Measurements from ENCODE around the gene LHFPL3. TPM values are rescaled to one million over a fixed set of nuclear protein-coding genes. Genes with fewer than 3 reads are reported as not detected.

Gene LHFPL3
- total RNA-seq, 1 experiment from 2014 or later = not detected

GRCh38 chr7:104938741-104939390 is 610.5 kb downstream of the LHFPL3 start:
- CTCF ChIA-PET = interaction anchor here (0.6 to 1.0 kb wide), 2 partner anchors 42 to 702 kb away, joined by 3 to 4 read pairs; no protein-coding TSS in a partner anchor
- no peaks in the 10 kb centered on the region for H4K20me1 ChIP-seq (ENCODE audit: insufficient read depth)
- H3K9ac ChIP-seq (ENCODE audit: low read length) = no peak overlapping the region
- H3K4me3 ChIP-seq (replicated peaks in 1 of 2; ENCODE audit: low read depth in 1 of 2, low read length in 2 of 2) = no peak overlapping the region
- peaks cover 4% of the 10 kb centered on the region; the same call in 1 of the 2 replicates for H3K27me3 ChIP-seq (ENCODE audit: insufficient read depth, low read length)
- DNase-seq (ENCODE audit: low read depth, low spot score) (no peak), ATAC-seq (no peak)
- H2AFZ ChIP-seq (ENCODE audit: low read depth, low read length, poor library complexity, severe bottlenecking) = no peak overlapping the region
- BruUV-seq (replicated peaks) = no TSS peak
- H3K4me2 ChIP-seq (ENCODE audit: low read length) = no peak overlapping the region
- TF ChIP-seq ZFX (IDR thresholded peaks at IDR 0.05) (no peak), CBX3 (IDR thresholded peaks at IDR 0.05; ENCODE audit: low read depth) (no peak), POLR2AphosphoS5 (IDR thresholded peaks at IDR 0.05; ENCODE audit: low read depth, low read length) (no peak), CEBPB (IDR thresholded peaks at IDR 0.05; ENCODE audit: low read depth) (no peak), YY1 (IDR thresholded peaks at IDR 0.05; ENCODE audit: extremely low read depth, insufficient replicate concordance, low read depth, low read length) (no peak), EZH2phosphoT487 (IDR thresholded peaks at IDR 0.05; ENCODE audit: borderline replicate concordance) (no peak), CTCF (IDR thresholded peaks at IDR 0.05 in 2 of 3, conservative IDR thresholded peaks at IDR 0.05 in 1 of 3; ENCODE audit: borderline replicate concordance in 1 of 3, insufficient read depth in 1 of 3, low read depth in 2 of 3, low read length in 2 of 3) (no peak), ZNF274 (IDR thresholded peaks at IDR 0.05; ENCODE audit: low read depth, low read length) (no peak), JUND (IDR thresholded peaks at IDR 0.05) (no peak), POLR2A (IDR thresholded peaks at IDR 0.05; ENCODE audit: borderline replicate concordance, extremely low read depth, insufficient read depth, insufficient read length) (no peak), EZH2 (IDR thresholded peaks at IDR 0.05) (no peak), SIN3A (IDR thresholded peaks at IDR 0.05; ENCODE audit: low read depth) (no peak), MAX (IDR thresholded peaks at IDR 0.05) (no peak), ELF1 (IDR thresholded peaks at IDR 0.05; ENCODE audit: borderline replicate concordance, low read depth) (no peak), ATF3 (IDR thresholded peaks at IDR 0.05) (no peak)
- H3K36me3 ChIP-seq (ENCODE audit: control insufficient read depth in 1 of 2, insufficient read depth in 2 of 2, low read length in 2 of 2) = no peaks in the 10 kb centered on the region
- POLR2A ChIA-PET = no interaction called here
- H3K4me1 ChIP-seq (ENCODE audit: control insufficient read depth in 1 of 2, insufficient read depth in 2 of 2, low read length in 2 of 2) = peaks cover 10 to 14% of the 10 kb centered on the region in 2 experiments
- H3K79me2 ChIP-seq (ENCODE audit: insufficient read depth, low read length) = no peaks in the 10 kb centered on the region
- H3K27ac ChIP-seq (ENCODE audit: low read depth, low read length) = no peak overlapping the region
- RAD21 ChIA-PET (ENCODE audit: low non-redundant PET in 1 of 2, low total read pairs in 2 of 2, uncharacterized antibody in 2 of 2, unreplicated experiment in 2 of 2) = no interaction called here
- H3K9me2 ChIP-seq (ENCODE audit: insufficient read depth) = no peaks in the 10 kb centered on the region
- intact Hi-C loops (cut with micrococcal nuclease) = no loop called here
- no peaks in the 10 kb centered on the region for H3K9me3 ChIP-seq (ENCODE audit: control insufficient read depth in 1 of 2, insufficient read depth in 1 of 2, low read depth in 1 of 2, low read length in 2 of 2)
